ENCODE measurements around the gene CD7.

CD7 gene

DNA sequence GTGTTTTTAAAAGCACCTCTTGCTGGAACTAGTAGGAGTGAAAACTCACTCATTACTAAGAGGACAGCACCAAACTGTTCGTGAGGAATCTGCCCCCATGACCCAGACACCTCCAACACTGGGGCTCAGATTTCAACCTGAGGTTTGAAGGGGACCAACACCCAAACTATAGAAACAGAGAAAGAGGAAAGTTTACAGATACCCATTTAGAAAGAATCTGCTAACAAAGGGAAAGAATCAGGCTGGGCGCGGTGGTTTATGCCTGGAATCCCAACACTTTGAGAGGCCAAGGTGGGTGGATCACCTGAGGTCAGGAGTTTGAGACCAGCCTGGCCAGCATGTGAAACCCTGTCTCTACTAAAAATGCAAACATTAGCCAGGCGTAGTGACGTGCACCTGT lies 40.5 kb downstream of the CD7 start:
- no peak overlapping the region for H3K4me3 ChIP-seq
- no peak for DNase-seq (ENCODE audit: low read depth, low spot score)
- TF ChIP-seq POLR2AphosphoS5 (IDR thresholded peaks at IDR 0.05; ENCODE audit: borderline replicate concordance, low read depth, low read length) (no peak), EZH2 (IDR thresholded peaks at IDR 0.05) (no peak), FOXP2 (optimal IDR thresholded peaks at IDR 0.05; ENCODE audit: control extremely low read depth, extremely low read length, insufficient read depth) (no peak)
- H3K9ac ChIP-seq (ENCODE audit: insufficient read length) = no peak overlapping the region
- no peak overlapping the region for H3K27ac ChIP-seq
- H3K9me3 ChIP-seq (ENCODE audit: low read depth, low read length) = no peaks in the 10 kb centered on the region
- H3K36me3 ChIP-seq (ENCODE audit: insufficient read depth, low read length) = peaks cover 3% of the 10 kb centered on the region

- Histone ChIP-seq H3K9me3 (ENCODE audit: low read depth, low read length) (no peaks in the 10 kb centered on the region), H3K27ac (no peak overlapping the region), H3K9ac (ENCODE audit: insufficient read length) (no peak overlapping the region), H3K4me3 (no peak overlapping the region), H3K36me3 (ENCODE audit: insufficient read depth, low read length) (peaks cover 19% of the 10 kb centered on the region)
- DNase-seq (ENCODE audit: low read depth, low spot score) = no peak
- TF ChIP-seq EZH2 (IDR thresholded peaks at IDR 0.05) (no peak), FOXP2 (optimal IDR thresholded peaks at IDR 0.05; ENCODE audit: control extremely low read depth, extremely low read length, insufficient read depth) (no peak), POLR2AphosphoS5 (IDR thresholded peaks at IDR 0.05; ENCODE audit: borderline replicate concordance, low read depth, low read length) (no peak)
Measured at GRCh38 chr17:82275326-82275725, 42.1 kb downstream of the CD7 start.

DNA sequence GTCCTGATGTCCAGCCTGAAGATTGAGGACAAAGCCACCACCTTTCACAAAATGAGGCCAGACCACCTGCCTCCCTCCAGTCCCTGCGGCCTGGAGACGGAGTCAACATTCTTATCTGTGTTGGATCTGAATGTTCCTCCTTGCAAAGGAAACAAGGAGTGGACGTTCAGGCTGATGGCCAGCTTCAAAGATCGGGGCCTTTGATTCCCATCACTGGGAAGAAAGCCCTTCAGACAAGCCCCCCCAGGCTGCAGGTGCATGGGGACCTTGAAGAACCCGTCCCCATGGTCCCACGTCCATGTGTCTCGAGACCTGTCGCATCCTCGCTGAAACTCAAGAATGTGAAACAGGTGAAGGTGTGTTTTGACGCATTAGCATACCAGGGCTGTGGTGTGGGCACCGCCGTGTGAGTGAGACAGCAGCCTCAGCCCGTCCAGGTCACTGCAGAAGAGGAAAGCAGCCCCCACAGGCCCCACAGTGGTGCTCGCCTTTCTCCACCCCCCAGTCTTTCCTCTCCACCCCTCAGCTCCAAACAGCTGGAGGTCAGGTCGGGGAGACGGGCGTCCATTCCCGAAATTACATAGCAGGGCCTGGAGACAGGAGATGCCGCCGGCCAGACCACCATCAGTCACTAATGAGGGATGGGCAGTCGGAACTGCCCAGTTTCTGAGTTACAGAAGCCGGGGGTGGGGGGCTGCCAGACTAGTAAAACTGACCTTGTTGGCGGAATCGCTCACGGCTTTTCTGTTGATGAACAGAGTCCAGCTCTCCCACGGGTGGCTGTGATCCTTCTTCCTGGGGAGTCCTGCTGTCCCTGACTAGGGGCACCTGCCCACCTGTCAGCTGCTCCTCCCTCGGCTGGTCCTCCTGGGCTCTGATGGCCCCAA lies 43.0 kb downstream of the CD7 start:
- no peak for DNase-seq (ENCODE audit: low read depth, low spot score)
- Histone ChIP-seq H3K9ac (ENCODE audit: insufficient read length) (peak overlapping the region; percentile 98), H3K36me3 (ENCODE audit: insufficient read depth, low read length) (peaks cover 28% of the 10 kb centered on the region), H3K27ac (no peak overlapping the region), H3K9me3 (ENCODE audit: low read depth, low read length) (no peaks in the 10 kb centered on the region), H3K4me3 (peak overlapping the region; percentile 90)
- TF ChIP-seq FOXP2 (optimal IDR thresholded peaks at IDR 0.05; ENCODE audit: control extremely low read depth, extremely low read length, insufficient read depth) (no peak), EZH2 (IDR thresholded peaks at IDR 0.05) (no peak), POLR2AphosphoS5 (IDR thresholded peaks at IDR 0.05; ENCODE audit: borderline replicate concordance, low read depth, low read length) (no peak)

- peaks cover 36% of the 10 kb centered on the region for H3K36me3 ChIP-seq (ENCODE audit: insufficient read depth, low read length)
- peak within 1 kb of the TSS; percentile 97 for H3K27ac ChIP-seq
- H3K9ac ChIP-seq (ENCODE audit: insufficient read length) = peak within 1 kb of the TSS; percentile 98
- TF ChIP-seq POLR2AphosphoS5 (IDR thresholded peaks at IDR 0.05; ENCODE audit: borderline replicate concordance, low read depth, low read length) = peak; percentile 89
- TF ChIP-seq FOXP2 (optimal IDR thresholded peaks at IDR 0.05; ENCODE audit: control extremely low read depth, extremely low read length, insufficient read depth) = no peak
- TF ChIP-seq EZH2 (IDR thresholded peaks at IDR 0.05) = no peak
- H3K4me3 ChIP-seq = peak within 1 kb of the TSS; percentile 90
- peak; percentile 22 for DNase-seq (ENCODE audit: low read depth, low spot score)
- H3K9me3 ChIP-seq (ENCODE audit: low read depth, low read length) = no peaks in the 10 kb centered on the region
Measured at GRCh38 chr17:82273327-82274133, 43.9 kb downstream of the CD7 start, which contains the start of gene CSNK1D. Gene CSNK1D, minus strand, starts transcription at chr17:82273700. Its CDS starts 319 bp downstream, at chr17:82273381.

DNA sequence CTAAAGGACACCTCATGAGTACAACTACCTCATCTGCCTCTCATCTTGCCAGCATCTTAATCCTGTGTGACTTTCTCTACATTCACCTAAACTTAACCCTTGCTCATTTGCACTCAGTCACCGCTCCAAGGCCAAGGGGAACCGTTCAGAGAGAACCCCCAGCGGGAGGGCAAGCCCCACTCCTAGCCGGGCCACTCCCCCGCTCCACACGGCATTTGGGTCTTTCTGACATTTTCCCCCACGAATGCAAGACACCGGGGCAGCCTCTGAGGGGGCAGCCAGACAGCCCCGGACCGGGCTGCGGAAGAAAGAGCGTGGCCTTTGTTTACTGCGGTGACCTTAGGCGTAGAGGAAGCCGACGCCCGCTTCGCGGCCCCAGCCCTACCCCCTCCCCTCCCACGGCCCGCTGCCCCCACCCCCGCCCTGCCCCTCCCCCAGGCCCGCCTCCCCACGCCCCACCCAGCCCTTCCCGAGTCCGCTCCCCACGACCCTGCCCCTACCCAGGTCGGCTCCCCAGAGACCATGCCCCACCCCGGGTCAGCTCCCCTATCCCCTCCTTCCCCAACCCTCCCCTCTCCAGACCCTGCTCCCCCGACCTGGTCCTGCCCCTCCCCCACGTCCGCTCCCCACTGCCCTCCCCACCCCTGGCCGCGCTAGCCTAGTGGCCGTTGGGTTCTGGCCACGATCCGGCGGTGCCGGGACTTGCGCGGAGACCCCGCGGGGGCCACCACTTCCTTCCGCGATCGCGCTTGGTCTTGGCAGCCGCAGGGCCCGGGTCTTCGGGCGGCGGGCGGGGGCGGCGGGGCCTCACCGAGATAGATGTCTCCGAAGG lies 44.7 kb downstream of the CD7 start:
- Histone ChIP-seq H3K9me3 (ENCODE audit: low read depth, low read length) (no peaks in the 10 kb centered on the region), H3K4me3 (peak overlapping the region; percentile 90), H3K36me3 (ENCODE audit: insufficient read depth, low read length) (peaks cover 44% of the 10 kb centered on the region), H3K27ac (peak overlapping the region; percentile 97), H3K9ac (ENCODE audit: insufficient read length) (peak overlapping the region; percentile 98)
- TF ChIP-seq EZH2 (IDR thresholded peaks at IDR 0.05) = no peak
- no peak for TF ChIP-seq POLR2AphosphoS5 (IDR thresholded peaks at IDR 0.05; ENCODE audit: borderline replicate concordance, low read depth, low read length)
- DNase-seq (ENCODE audit: low read depth, low spot score) = no peak

- H3K9me3 ChIP-seq (ENCODE audit: low read depth, low read length) = no peaks in the 10 kb centered on the region
- no peak for TF ChIP-seq FOXP2 (optimal IDR thresholded peaks at IDR 0.05; ENCODE audit: control extremely low read depth, extremely low read length, insufficient read depth)
- H3K9ac ChIP-seq (ENCODE audit: insufficient read length) = no peak overlapping the region
- H3K27ac ChIP-seq = no peak overlapping the region
- H3K4me3 ChIP-seq = no peak overlapping the region
- DNase-seq (ENCODE audit: low read depth, low spot score) = no peak
- peaks cover 54% of the 10 kb centered on the region for H3K36me3 ChIP-seq (ENCODE audit: insufficient read depth, low read length)
Measured at GRCh38 chr17:82271401-82271800, 46.0 kb downstream of the CD7 start.

GRCh38 chr17:82270651-82271050 lies 46.8 kb downstream of the CD7 start:
- TF ChIP-seq POLR2AphosphoS5 (IDR thresholded peaks at IDR 0.05; ENCODE audit: borderline replicate concordance, low read depth, low read length) (no peak), EZH2 (IDR thresholded peaks at IDR 0.05) (no peak), FOXP2 (optimal IDR thresholded peaks at IDR 0.05; ENCODE audit: control extremely low read depth, extremely low read length, insufficient read depth) (no peak)
- Histone ChIP-seq H3K9ac (ENCODE audit: insufficient read length) (peak overlapping the region; percentile 5), H3K4me3 (no peak overlapping the region), H3K27ac (no peak overlapping the region), H3K9me3 (ENCODE audit: low read depth, low read length) (no peaks in the 10 kb centered on the region), H3K36me3 (ENCODE audit: insufficient read depth, low read length) (peaks cover 62% of the 10 kb centered on the region)
- DNase-seq (ENCODE audit: low read depth, low spot score) = no peak

Measured in SK-N-MC (cell line).